Mammary epithelial cell (primary cell): ENCODE results near the gene PPP2R5A.

Source experiments
- EZH2 ChIP-seq: IDR thresholded peaks from 2 replicates; pipeline ENCODE4 v1.6.1; 2012; ENCODE audit warnings: low read length, inconsistent platforms, borderline replicate concordance
- TF ChIP-seq, protein P1 (sequence below), 2 donors: IDR thresholded peaks in 1 of 2; conservative IDR thresholded peaks in 1 of 2; 2 replicates each; pipeline ENCODE4 v1.5.1; 2011 to 2012; ENCODE audit warnings: inconsistent platforms in 2 of 2, low read length in 2 of 2, mild to moderate bottlenecking in 2 of 2, control low read depth in 1 of 2, low read depth in 1 of 2; ENCODE audit not compliant: insufficient read depth in 1 of 2; ENCODE audit errors: extremely low read depth in 1 of 2

DNA sequence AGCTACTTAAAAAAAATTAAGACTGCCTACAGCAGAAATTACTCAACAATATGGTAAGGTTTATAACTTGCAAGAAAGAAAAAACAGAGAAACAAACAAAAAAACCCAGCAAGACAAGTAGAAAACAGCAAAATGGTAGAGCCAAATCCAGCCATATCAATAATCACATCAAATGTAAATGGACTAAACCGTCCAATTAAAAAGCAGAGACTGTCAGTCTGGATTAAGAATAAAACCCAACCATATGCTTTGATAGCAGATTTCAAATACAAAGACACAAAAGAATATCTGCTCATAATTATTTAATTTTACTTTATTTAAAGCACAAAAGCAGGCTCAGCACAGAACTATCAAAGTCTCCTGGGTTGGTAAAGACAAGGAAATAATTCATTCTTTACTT lies 112.0 kb downstream of the PPP2R5A start:
- TF ChIP-seq, protein P1, sequence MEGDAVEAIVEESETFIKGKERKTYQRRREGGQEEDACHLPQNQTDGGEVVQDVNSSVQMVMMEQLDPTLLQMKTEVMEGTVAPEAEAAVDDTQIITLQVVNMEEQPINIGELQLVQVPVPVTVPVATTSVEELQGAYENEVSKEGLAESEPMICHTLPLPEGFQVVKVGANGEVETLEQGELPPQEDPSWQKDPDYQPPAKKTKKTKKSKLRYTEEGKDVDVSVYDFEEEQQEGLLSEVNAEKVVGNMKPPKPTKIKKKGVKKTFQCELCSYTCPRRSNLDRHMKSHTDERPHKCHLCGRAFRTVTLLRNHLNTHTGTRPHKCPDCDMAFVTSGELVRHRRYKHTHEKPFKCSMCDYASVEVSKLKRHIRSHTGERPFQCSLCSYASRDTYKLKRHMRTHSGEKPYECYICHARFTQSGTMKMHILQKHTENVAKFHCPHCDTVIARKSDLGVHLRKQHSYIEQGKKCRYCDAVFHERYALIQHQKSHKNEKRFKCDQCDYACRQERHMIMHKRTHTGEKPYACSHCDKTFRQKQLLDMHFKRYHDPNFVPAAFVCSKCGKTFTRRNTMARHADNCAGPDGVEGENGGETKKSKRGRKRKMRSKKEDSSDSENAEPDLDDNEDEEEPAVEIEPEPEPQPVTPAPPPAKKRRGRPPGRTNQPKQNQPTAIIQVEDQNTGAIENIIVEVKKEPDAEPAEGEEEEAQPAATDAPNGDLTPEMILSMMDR (conservative IDR thresholded peaks at IDR 0.05 in 1 of 2, IDR thresholded peaks at IDR 0.05 in 1 of 2; ENCODE audit: extremely low read depth in 1 of 2, insufficient read depth in 1 of 2, low read depth in 1 of 2, low read length in 2 of 2), result no peak
- TF ChIP-seq EZH2, result no peak
